K562 (cell line): ENCODE results near the gene KBTBD2. TPM values are rescaled to one million over a fixed set of nuclear protein-coding genes. Genes with fewer than 3 reads are reported as not detected.
A peak's percentile ranks its signal among the peaks of the same experiment; 100 is the strongest.

ENCODE experiments used
- ATAC-seq: fragments of 200-7000 bp; cut with Tn5 transposase; 3 replicates; pipeline ENCODE4 v1.9.1; 2020; ENCODE audit warnings: moderate library complexity
- BruUV-seq: library from RNA; stranded (reverse); fragments of 400-500 nt; replicated peaks from 2 replicates; lab custom pipeline; 2021; lab: Mats Ljungman, UMichigan
- CTCF ChIA-PET: fragments of 300-600 bp; formaldehyde crosslinking; extraction: SDS; loops from one replicate; lab custom pipeline; 2021; ENCODE audit warnings: low intra/inter-chr PET ratio; lab: Yijun Ruan, JAX
- POLR2A ChIA-PET: fragments of 300-600, 350-650 bp; sonication (Branson Sonifier 250); formaldehyde crosslinking; extraction: SDS; loops from one replicate; lab custom pipeline; 2021; ENCODE audit warnings: antibody characterized with exemption, inconsistent platforms; lab: Yijun Ruan, JAX
- DNase-seq, 4 experiments: peaks; one replicate each; pipeline versions ENCODE4 v3.0.0 to v3.0.0-alpha.2; 2011 to 2018; ENCODE audit warnings: low spot score in 3 of 4, mixed read lengths in 3 of 4; ENCODE audit errors: extremely low read depth in 1 of 4
- FAIRE-seq: peaks from 2 replicates; lab custom pipeline; 2011; peaks lifted over from hg19 to GRCh38; lab: Jason Lieb, UNC
- H2AFZ ChIP-seq: 2 replicates; pipeline ENCODE4 v1.6.0; 2011; ENCODE audit warnings: low read depth, low read length, control low read depth, inconsistent platforms
- H3K27ac ChIP-seq: fragments of 200-600 bp; 3 replicates; pipeline ENCODE4 v1.8.0; 2011; ENCODE audit warnings: low read depth, mild to moderate bottlenecking, control low read depth, inconsistent platforms, low read length, moderate library complexity, mixed read lengths; ENCODE audit errors: extremely low read depth
- H3K27me3 ChIP-seq, 2 experiments: fragments of 300-600 bp in 1 of 2; 2 replicates in 1 of 2; 3 replicates in 1 of 2; pipeline versions ENCODE4 v1.6.0 to v1.8.0; 2011; ENCODE audit warnings: inconsistent platforms in 2 of 2, low read length in 2 of 2, mild to moderate bottlenecking in 1 of 2, mixed read lengths in 1 of 2, moderate library complexity in 1 of 2; ENCODE audit not compliant: control insufficient read depth in 2 of 2, insufficient read depth in 2 of 2
- H3K36me3 ChIP-seq: fragments of 300-600 bp; 3 replicates; pipeline ENCODE4 v1.8.0; 2011; ENCODE audit warnings: mild to moderate bottlenecking, low read length, inconsistent platforms; ENCODE audit not compliant: control insufficient read depth, insufficient read depth
- H3K4me1 ChIP-seq, 2 experiments: fragments of 200-600 bp in 1 of 2; replicated peaks in 1 of 2; 2 replicates in 1 of 2; 3 replicates in 1 of 2; pipeline versions ENCODE4 v1.5.1 to v1.8.0; 2011; ENCODE audit warnings: inconsistent platforms in 2 of 2, low read length in 2 of 2, mild to moderate bottlenecking in 1 of 2, mixed read lengths in 1 of 2, moderate library complexity in 1 of 2; ENCODE audit not compliant: control insufficient read depth in 2 of 2, insufficient read depth in 2 of 2
- H3K4me2 ChIP-seq: 2 replicates; pipeline ENCODE4 v1.6.1; 2011; ENCODE audit warnings: low read length, control low read depth, inconsistent platforms, mixed read lengths; ENCODE audit not compliant: insufficient read depth
- H3K4me3 ChIP-seq: fragments of 200-600 bp; sonication (generic), shearing (Covaris generic); 2 replicates; pipeline ENCODE4 v1.5.1; 2016; ENCODE audit warnings: control low read depth, inconsistent platforms
- H3K79me2 ChIP-seq: fragments of 200-600 bp; 3 replicates; pipeline ENCODE4 v1.8.0; 2011; ENCODE audit warnings: low read length, inconsistent platforms; ENCODE audit not compliant: control insufficient read depth, insufficient read depth
- H3K9ac ChIP-seq, 2 experiments: 2 replicates each; pipeline versions ENCODE4 v1.6.0 to v1.6.1; 2011; ENCODE audit warnings: low read depth in 2 of 2, low read length in 2 of 2, control low read depth in 1 of 2, inconsistent platforms in 1 of 2, mild to moderate bottlenecking in 1 of 2, mixed read lengths in 1 of 2; ENCODE audit not compliant: insufficient read depth in 1 of 2
- H3K9me1 ChIP-seq: one replicate; pipeline ENCODE4 v1.6.0; 2011; ENCODE audit warnings: inconsistent platforms, mild to moderate bottlenecking, low read length, moderate library complexity; ENCODE audit not compliant: control insufficient read depth, insufficient read depth
- H3K9me3 ChIP-seq: replicated peaks from 2 replicates; pipeline ENCODE4 v1.5.1; 2011; ENCODE audit warnings: low read depth, low read length, inconsistent platforms; ENCODE audit not compliant: control insufficient read depth, insufficient read depth
- H4K20me1 ChIP-seq: replicated peaks from 2 replicates; pipeline ENCODE4 v1.6.1; 2011; ENCODE audit warnings: low read length, inconsistent platforms, mixed read lengths; ENCODE audit not compliant: control insufficient read depth, insufficient read depth
- BRD9 ChIP-seq: fragments of 450-650 bp; IDR thresholded peaks from 2 replicates; pipeline ENCODE4 v1.6.1; 2018; ENCODE audit warnings: low read depth; ENCODE audit not compliant: partially characterized antibody
- FOXA3 ChIP-seq, 2 experiments: fragments of 450-650 bp in 1 of 2; sonication (generic) in 1 of 2; formaldehyde crosslinking; IDR thresholded peaks in 1 of 2; conservative IDR thresholded peaks in 1 of 2; 2 replicates each; pipeline versions ENCODE4 v1.4.0 to v1.8.0; 2020 to 2022; ENCODE audit warnings: mild to moderate bottlenecking in 2 of 2, missing genetic modification reagents in 1 of 2
- MAFK ChIP-seq: IDR thresholded peaks from 2 replicates; pipeline ENCODE4 v1.6.1; 2011; ENCODE audit warnings: low read length, improper control_type of control experiment
- MBD2 ChIP-seq: sonication (generic); IDR thresholded peaks from 2 replicates; pipeline ENCODE4 v1.6.1; 2016; ENCODE audit warnings: low read depth, borderline replicate concordance
- MEIS2 ChIP-seq: fragments of 450-650 bp; IDR thresholded peaks from 2 replicates; pipeline ENCODE4 v1.6.1; 2014; ENCODE audit warnings: mild to moderate bottlenecking; ENCODE audit not compliant: partially characterized antibody
- NFIC ChIP-seq: fragments of 450-650 bp; IDR thresholded peaks from 2 replicates; pipeline ENCODE4 v1.6.1; 2017; ENCODE audit warnings: mild to moderate bottlenecking, inconsistent platforms
- SP1 ChIP-seq: sonication (generic); formaldehyde crosslinking; IDR thresholded peaks from 2 replicates; pipeline ENCODE4 v1.8.1; 2022; ENCODE audit warnings: mild to moderate bottlenecking, missing genetic modification reagents
- TAL1 ChIP-seq: fragments of 450-650 bp; IDR thresholded peaks from 2 replicates; pipeline ENCODE4 v1.6.1; 2016; ENCODE audit warnings: mild to moderate bottlenecking
- THRAP3 ChIP-seq: fragments of 450-650 bp; IDR thresholded peaks from 2 replicates; pipeline ENCODE4 v1.6.1; 2016; ENCODE audit warnings: mild to moderate bottlenecking, inconsistent platforms, borderline replicate concordance
- ZNF184 ChIP-seq: sonication (generic); formaldehyde crosslinking; IDR thresholded peaks from 2 replicates; pipeline ENCODE4 v1.5.0; 2020; ENCODE audit warnings: missing genetic modification reagents
- ZNF449 ChIP-seq: fragments of 250-450 bp; sonication (Bioruptor Pico); IDR thresholded peaks from 2 replicates; pipeline ENCODE4 v1.8.0; 2022; ENCODE audit warnings: moderate library complexity, mild to moderate bottlenecking, inconsistent platforms
- ZSCAN29 ChIP-seq: fragments of 450-650 bp; IDR thresholded peaks from 2 replicates; pipeline ENCODE4 v1.6.1; 2017
- WGBS: fragments of 100-300 bp; shearing (Covaris generic); methylation state at CpG from one replicate; pipeline ENCODE4 v1.1.6; 2016; ENCODE audit warnings: low coverage, mixed read lengths; ENCODE audit not compliant: insufficient coverage; ENCODE audit errors: missing lambda C conversion rate; 5-methylcytosine and 5-hydroxymethylcytosine counted together
- in situ Hi-C: fragments of 300-500 bp; cut with MboI; formaldehyde crosslinking; loops from 4 replicates; pipeline ENCODE4 v1.15.0; 2018; ENCODE audit warnings: inconsistent platforms, mixed read lengths
- intact Hi-C: fragments of 100-400 bp; cut with micrococcal nuclease; formaldehyde crosslinking; loops from 2 replicates; pipeline ENCODE4 v1.14.2; 2022
- polyA plus RNA-seq, 8 experiments: library from polyadenylated mRNA; depleted of rRNA in 4 of 8; stranded (reverse) in 5 of 8; unstranded in 3 of 8; fragments of >200 nt; fragmentation: Nextera tagmentation in 2 of 8; fragmentation: Illumina TruSeq in 1 of 8; extraction: Ambion mirVana in 2 of 8; extraction: Trizol in 1 of 8; gene quantifications; 2 replicates each; pipeline versions ENCODE4 v1.2.1 to v1.2.3, GENCODE V29; 2011 to 2014; ENCODE audit warnings: inconsistent platforms in 1 of 8, missing spikeins in 1 of 8
- total RNA-seq, 7 experiments: library from RNA; depleted of rRNA in 6 of 7; stranded (reverse); fragments of >200 nt in 6 of 7; fragmentation: Illumina TruSeq in 2 of 7; extraction: Trizol in 2 of 7; gene quantifications; 2 replicates each; pipeline versions ENCODE4 v1.2.1 to v1.2.3, GENCODE V29; 2011 to 2021; ENCODE audit warnings: low replicate concordance in 1 of 7
- TF ChIP-seq, protein P1 (sequence below): fragments of 450-650 bp; IDR thresholded peaks from 2 replicates; pipeline ENCODE4 v1.6.1; 2016
- TF ChIP-seq, protein P2 (sequence below), 2 experiments: IDR thresholded peaks in 1 of 2; conservative IDR thresholded peaks in 1 of 2; 2 replicates each; pipeline ENCODE4 v1.6.1; 2016; ENCODE audit warnings: low read depth in 2 of 2, mild to moderate bottlenecking in 1 of 2, missing compliant biosample characterization in 1 of 2, missing genetic modification characterization in 1 of 2, moderate library complexity in 1 of 2

KBTBD2 gene
- total and polyA plus RNA-seq, 9 of the 15 experiments (the other 6 are each of a cell fraction or from before 2014, with no cell fraction given), result 22.8 to 62.2 (median 30.8) TPM

DNA sequence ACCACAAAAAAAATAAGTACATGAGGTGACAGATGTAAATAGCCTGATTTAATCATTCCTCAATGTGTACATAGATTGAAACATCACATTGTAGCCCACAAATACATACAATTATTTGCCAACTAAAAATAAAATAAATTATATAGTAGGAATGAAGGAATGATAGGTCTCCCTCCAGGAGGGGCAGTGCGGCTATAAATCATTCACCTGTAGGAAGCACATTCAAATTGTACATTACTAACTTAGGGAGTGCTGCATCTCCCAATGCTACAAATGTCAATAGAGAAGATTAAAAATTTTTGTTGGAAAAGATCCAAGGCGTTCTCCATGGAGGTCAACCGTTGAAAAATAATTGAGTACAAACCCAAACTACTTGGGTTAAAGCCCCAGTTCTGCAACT, 4.2 kb downstream of the KBTBD2 start:
- 5% methylated on average over 3 of the region's 3 CpGs for WGBS
- H3K79me2 ChIP-seq, result peaks cover 87% of the 10 kb centered on the region
- intact Hi-C loops (no loop called here), in situ Hi-C loops (no loop called here)
- BruUV-seq, result no TSS peak
- no peaks in the 10 kb centered on the region for H3K9me1 ChIP-seq
- H3K4me2 ChIP-seq, result peak overlapping the region; percentile 89
- DNase-seq (no peak), FAIRE-seq (no peak), ATAC-seq (no peak)
- peak overlapping the region in 1 of 2 experiments; percentile 99; a peak in 2 of 4 replicates for H3K9ac ChIP-seq
- no peaks in the 10 kb centered on the region for H3K9me3 ChIP-seq
- CTCF ChIA-PET, result no interaction called here
- peaks cover 15% of the 10 kb centered on the region; the same call in 1 of the 2 replicates for H4K20me1 ChIP-seq
- TF ChIP-seq TAL1 (no peak), BRD9 (no peak), SP1 (CRISPR knock-in tag) (no peak), MEIS2 (peak; percentile 75), THRAP3 (no peak), MBD2 (no peak), ZNF449 (CRISPR knock-in tag) (no peak), MAFK (no peak), FOXA3 (CRISPR knock-in tag; conservative IDR thresholded peaks at IDR 0.05 in 1 of 2, IDR thresholded peaks at IDR 0.05 in 1 of 2) (0 out of 4 replicates have a peak, but pooled peaks of 1 of the 2 experiments have one; percentile 28), NFIC (peak; percentile 61), ZSCAN29 (no peak), ZNF184 (CRISPR knock-in tag) (no peak)
- TF ChIP-seq, protein P1, sequence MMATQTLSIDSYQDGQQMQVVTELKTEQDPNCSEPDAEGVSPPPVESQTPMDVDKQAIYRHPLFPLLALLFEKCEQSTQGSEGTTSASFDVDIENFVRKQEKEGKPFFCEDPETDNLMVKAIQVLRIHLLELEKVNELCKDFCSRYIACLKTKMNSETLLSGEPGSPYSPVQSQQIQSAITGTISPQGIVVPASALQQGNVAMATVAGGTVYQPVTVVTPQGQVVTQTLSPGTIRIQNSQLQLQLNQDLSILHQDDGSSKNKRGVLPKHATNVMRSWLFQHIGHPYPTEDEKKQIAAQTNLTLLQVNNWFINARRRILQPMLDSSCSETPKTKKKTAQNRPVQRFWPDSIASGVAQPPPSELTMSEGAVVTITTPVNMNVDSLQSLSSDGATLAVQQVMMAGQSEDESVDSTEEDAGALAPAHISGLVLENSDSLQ, result peak; percentile 78
- TF ChIP-seq, protein P2, sequence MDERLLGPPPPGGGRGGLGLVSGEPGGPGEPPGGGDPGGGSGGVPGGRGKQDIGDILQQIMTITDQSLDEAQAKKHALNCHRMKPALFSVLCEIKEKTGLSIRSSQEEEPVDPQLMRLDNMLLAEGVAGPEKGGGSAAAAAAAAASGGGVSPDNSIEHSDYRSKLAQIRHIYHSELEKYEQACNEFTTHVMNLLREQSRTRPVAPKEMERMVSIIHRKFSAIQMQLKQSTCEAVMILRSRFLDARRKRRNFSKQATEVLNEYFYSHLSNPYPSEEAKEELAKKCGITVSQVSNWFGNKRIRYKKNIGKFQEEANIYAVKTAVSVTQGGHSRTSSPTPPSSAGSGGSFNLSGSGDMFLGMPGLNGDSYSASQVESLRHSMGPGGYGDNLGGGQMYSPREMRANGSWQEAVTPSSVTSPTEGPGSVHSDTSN (CRISPR knock-in tag; IDR thresholded peaks at IDR 0.05; ENCODE audit: low read depth), result no peak
- TF ChIP-seq, protein P2 (tag; conservative IDR thresholded peaks at IDR 0.05; ENCODE audit: low read depth), result peak; percentile 65
- H3K4me3 ChIP-seq, result no peak overlapping the region; the same call in 1 of the 2 replicates
- H3K4me1 ChIP-seq, result peaks cover 19 to 30% of the 10 kb centered on the region in 2 experiments
- H2AFZ ChIP-seq, result no peak overlapping the region
- peak overlapping the region; percentile 99; the same call in 2 of the 3 replicates for H3K27ac ChIP-seq
- POLR2A ChIA-PET, result interaction anchor here (5.0 to 9.5 kb wide), 2 partner anchors 12 to 17 kb away, joined by 32 to 111 read pairs; no protein-coding TSS in a partner anchor
- H3K36me3 ChIP-seq, result peaks cover 14% of the 10 kb centered on the region; the same call in 2 of the 3 replicates
- no peaks in the 10 kb centered on the region for H3K27me3 ChIP-seq
